Measurements from ENCODE around the gene DYNC1I1.

DYNC1I1 gene

GRCh38 chr7:96028729-96029128 lies 256.4 kb downstream of the DYNC1I1 start:
- DNase-seq, result no peak

GRCh38 chr7:96033009-96033598 lies 260.8 kb downstream of the DYNC1I1 start:
- no peak for DNase-seq

- no peak for DNase-seq
Measured at GRCh38 chr7:96034940-96035727, 262.8 kb downstream of the DYNC1I1 start.

GRCh38 chr7:96040250-96040772 lies 268.0 kb downstream of the DYNC1I1 start:
- no peak for DNase-seq

- DNase-seq, result no peak
Measured at GRCh38 chr7:96041171-96041570, 268.8 kb downstream of the DYNC1I1 start.

- no peak for DNase-seq
Measured at GRCh38 chr7:96045181-96045580, 272.8 kb downstream of the DYNC1I1 start.

- DNase-seq, result no peak
Measured at GRCh38 chr7:96045919-96046318, 273.6 kb downstream of the DYNC1I1 start.

GRCh38 chr7:96052289-96052688 lies 279.9 kb downstream of the DYNC1I1 start:
- no peak for DNase-seq

GRCh38 chr7:96052860-96053470 lies 280.6 kb downstream of the DYNC1I1 start:
- DNase-seq, result no peak

- no peak for DNase-seq
Measured at GRCh38 chr7:96055717-96056116, 283.4 kb downstream of the DYNC1I1 start.

- DNase-seq, result no peak
Measured at GRCh38 chr7:96059075-96059474, 286.7 kb downstream of the DYNC1I1 start.

GRCh38 chr7:96061009-96061408 lies 288.7 kb downstream of the DYNC1I1 start:
- no peak for DNase-seq

GRCh38 chr7:96061844-96062243 lies 289.5 kb downstream of the DYNC1I1 start:
- DNase-seq, result no peak

GRCh38 chr7:96067321-96067720 lies 295.0 kb downstream of the DYNC1I1 start:
- DNase-seq, result no peak

- no peak for DNase-seq
Measured at GRCh38 chr7:96069401-96069800, 297.0 kb downstream of the DYNC1I1 start.

- no peak for DNase-seq
Measured at GRCh38 chr7:96074871-96075270, 302.5 kb downstream of the DYNC1I1 start.

- peak; percentile 19 to 62 (median 51) for DNase-seq
Measured at GRCh38 chr7:96075510-96076349, 303.4 kb downstream of the DYNC1I1 start.

GRCh38 chr7:96076350-96076707 lies 304.0 kb downstream of the DYNC1I1 start:
- DNase-seq, result no peak

- DNase-seq, result no peak
Measured at GRCh38 chr7:96080027-96080426, 307.7 kb downstream of the DYNC1I1 start.

GRCh38 chr7:96084881-96085553 lies 312.7 kb downstream of the DYNC1I1 start:
- no peak for DNase-seq

GRCh38 chr7:96085953-96086352 lies 313.6 kb downstream of the DYNC1I1 start:
- no peak for DNase-seq

GRCh38 chr7:96088579-96088978 lies 316.2 kb downstream of the DYNC1I1 start:
- DNase-seq, result no peak
